Heart left ventricle (tissue), 16 donors: ENCODE results near the gene BATF. TPM values are rescaled to one million over a fixed set of nuclear protein-coding genes. Genes with fewer than 3 reads are reported as not detected.

Source experiments
- ATAC-seq, 4 donors: fragments of 200-7000 bp; cut with Tn5 transposase; one replicate each; pipeline ENCODE4 v1.9.1; 2020 to 2022; ENCODE audit warnings: moderate library complexity in 4 of 4, mild to moderate bottlenecking in 3 of 4, moderate number of reproducible peaks in 1 of 4
- DNase-seq, 5 donors: peaks; one replicate each; pipeline ENCODE4 v3.0.0-alpha.2; 2020
- H3K27ac ChIP-seq, 12 donors: fragments of 200-600 bp; sonication (generic) in 4 of 12; one replicate each; pipeline versions ENCODE4 v1.5.0 to v1.8.0; 2016 to 2022; ENCODE audit warnings: mild to moderate bottlenecking in 2 of 12
- H3K27me3 ChIP-seq, 9 donors: fragments of 200-600 bp; sonication (generic) in 2 of 9; one replicate each; pipeline versions ENCODE4 v1.5.1 to v1.8.0; 2016 to 2022; ENCODE audit warnings: mild to moderate bottlenecking in 3 of 9
- H3K36me3 ChIP-seq, 9 donors: fragments of 200-600 bp; sonication (generic) in 2 of 9; one replicate each; pipeline versions ENCODE4 v1.5.0 to v1.8.0; 2018 to 2022; ENCODE audit warnings: mild to moderate bottlenecking in 2 of 9
- H3K4me1 ChIP-seq, 12 donors: fragments of 200-600 bp; sonication (generic) in 4 of 12; one replicate each; pipeline versions ENCODE4 v1.5.0 to v1.8.0; 2016 to 2022; ENCODE audit warnings: mild to moderate bottlenecking in 3 of 12
- H3K4me3 ChIP-seq, 12 donors: fragments of 200-600 bp; sonication (generic) in 4 of 12; one replicate each; pipeline versions ENCODE4 v1.5.0 to v1.8.0; 2017 to 2022; ENCODE audit warnings: mild to moderate bottlenecking in 9 of 12, moderate library complexity in 4 of 12
- H3K9me3 ChIP-seq, 12 donors: fragments of 200-600 bp; sonication (generic) in 4 of 12; one replicate each; pipeline versions ENCODE4 v1.5.0 to v1.8.0; 2016 to 2022; ENCODE audit warnings: mild to moderate bottlenecking in 1 of 12
- POLR2A ChIP-seq, 2 donors: fragments of 450-650 bp; IDR thresholded peaks; one replicate each; pipeline ENCODE4 v1.6.1; 2017; ENCODE audit warnings: antibody characterized with exemption in 2 of 2, mild to moderate bottlenecking in 2 of 2, moderate library complexity in 2 of 2
- WGBS, 4 donors: extraction: QIAGEN DNeasy Blood & Tissue Kit in 2 of 4; methylation state at CpG; one replicate each; pipeline versions ENCODE4 v1.1.5 to v1.1.7; 2013 to 2018; 5-methylcytosine and 5-hydroxymethylcytosine counted together
- intact Hi-C, 10 donors: fragments of 100-400 bp; cut with DNase I; formaldehyde crosslinking; loops; one replicate each; pipeline versions ENCODE4 v1.11.1 to v1.14.2; 2022
- polyA plus RNA-seq, 2 donors: library from polyadenylated mRNA; stranded (reverse); fragments of 200-250 nt; gene quantifications; one replicate each; pipeline ENCODE4 v1.2.3, GENCODE V29; 2013
- total RNA-seq, 9 donors: library from RNA; depleted of rRNA in 2 of 9; stranded (reverse); fragments of >200 nt in 2 of 9; fragmentation: NEBNext Ultra II Directional in 3 of 9; extraction: Animal tissue kit (Norgen Biotek cat#: 25700) in 3 of 9; gene quantifications; one replicate each; pipeline versions ENCODE4 v1.1.0 to v1.2.4, GENCODE V29; 2016 to 2023
- TF ChIP-seq, protein P1 (sequence below), 12 donors: fragments of 200-600 bp; sonication (generic) in 4 of 12; IDR thresholded peaks; one replicate each; pipeline versions ENCODE4 v1.5.0 to v1.8.0; 2018 to 2022; ENCODE audit warnings: antibody characterized with exemption in 12 of 12, mild to moderate bottlenecking in 5 of 12
- donor health status: ischemic (EF 13 %, LVEDD 7.1; RV severe dilation, severe dysfunction).
- donor health status: healthy with polysubstance abuse.
- donor health status: DM: no; HTN: yes; CAD: no.
- donor health status: DM: no; HTN: no; CAD: no.
- donor health status: ischemic (EF 25% LVEDD 6.9; RV normal size, moderate dysfunction).
- donor health status: ischemic (EF 25% LVEDD 5.7; RV mildly dilated, moderate dysfunction).
- donor health status: healthy.
- donor health status: DM: yes; HTN: yes; CAD: no.
- donor health status: ischemic (EF 35%, LVEDD 5.7; RV mildly dilated, moderate dysfunction).
- donor health status: nonischemic (EF 11% LVEDD 7.7; RV severe dilation, severe dysfunction).
- donor health status: DM: yes; HTN: yes; CAD: no.
- donor health status: PGD.
- donor health status: ischemic (EF 29% LVEDD 5.4; RV normal size, mild dysfunction).
- donor health status: nonischemic (EF 23%, LVEDD 6.1; RV moderate dilation, normal function).

BATF gene
- total and polyA plus RNA-seq, 11 donors: 0.40 to 8.3 (median 1.0) TPM; not detected in 1

DNA sequence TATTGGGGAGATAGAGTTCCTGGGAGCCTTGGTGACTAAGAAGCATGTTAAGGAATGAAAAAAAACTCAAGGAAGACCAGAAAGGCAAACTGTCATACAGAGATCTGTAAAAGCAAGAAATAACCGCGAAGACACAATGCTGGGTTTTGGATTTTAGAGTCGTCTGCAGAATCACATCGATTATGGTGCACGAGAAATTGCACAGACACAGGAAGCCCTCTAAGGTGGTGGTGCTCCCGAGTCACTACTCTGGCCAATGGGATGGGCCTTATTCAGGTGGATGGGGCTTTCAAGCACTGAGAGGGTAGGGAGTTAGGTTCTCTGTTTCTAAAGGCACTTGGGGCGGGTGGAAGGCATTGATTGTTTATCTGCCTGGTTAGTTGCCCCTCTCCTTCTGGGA, 45.9 kb downstream of the BATF start:
- TF ChIP-seq POLR2A (IDR thresholded peaks at IDR 0.05): no peak
- TF ChIP-seq, protein P1, sequence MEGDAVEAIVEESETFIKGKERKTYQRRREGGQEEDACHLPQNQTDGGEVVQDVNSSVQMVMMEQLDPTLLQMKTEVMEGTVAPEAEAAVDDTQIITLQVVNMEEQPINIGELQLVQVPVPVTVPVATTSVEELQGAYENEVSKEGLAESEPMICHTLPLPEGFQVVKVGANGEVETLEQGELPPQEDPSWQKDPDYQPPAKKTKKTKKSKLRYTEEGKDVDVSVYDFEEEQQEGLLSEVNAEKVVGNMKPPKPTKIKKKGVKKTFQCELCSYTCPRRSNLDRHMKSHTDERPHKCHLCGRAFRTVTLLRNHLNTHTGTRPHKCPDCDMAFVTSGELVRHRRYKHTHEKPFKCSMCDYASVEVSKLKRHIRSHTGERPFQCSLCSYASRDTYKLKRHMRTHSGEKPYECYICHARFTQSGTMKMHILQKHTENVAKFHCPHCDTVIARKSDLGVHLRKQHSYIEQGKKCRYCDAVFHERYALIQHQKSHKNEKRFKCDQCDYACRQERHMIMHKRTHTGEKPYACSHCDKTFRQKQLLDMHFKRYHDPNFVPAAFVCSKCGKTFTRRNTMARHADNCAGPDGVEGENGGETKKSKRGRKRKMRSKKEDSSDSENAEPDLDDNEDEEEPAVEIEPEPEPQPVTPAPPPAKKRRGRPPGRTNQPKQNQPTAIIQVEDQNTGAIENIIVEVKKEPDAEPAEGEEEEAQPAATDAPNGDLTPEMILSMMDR (IDR thresholded peaks at IDR 0.05): no peak
- intact Hi-C loops: no loop called here
- no peak for DNase-seq
- WGBS, 4 donors: 89 to 91% (median 90%) methylated on average over 7 of the region's 7 CpGs
- ATAC-seq: no peak
- H3K27ac ChIP-seq: no peak overlapping the region
- no peaks in the 10 kb centered on the region for H3K36me3 ChIP-seq
- no peak overlapping the region for H3K4me3 ChIP-seq
- H3K27me3 ChIP-seq: no peaks in the 10 kb centered on the region
- no peaks in the 10 kb centered on the region for H3K9me3 ChIP-seq
- no peaks in the 10 kb centered on the region for H3K4me1 ChIP-seq

DNA sequence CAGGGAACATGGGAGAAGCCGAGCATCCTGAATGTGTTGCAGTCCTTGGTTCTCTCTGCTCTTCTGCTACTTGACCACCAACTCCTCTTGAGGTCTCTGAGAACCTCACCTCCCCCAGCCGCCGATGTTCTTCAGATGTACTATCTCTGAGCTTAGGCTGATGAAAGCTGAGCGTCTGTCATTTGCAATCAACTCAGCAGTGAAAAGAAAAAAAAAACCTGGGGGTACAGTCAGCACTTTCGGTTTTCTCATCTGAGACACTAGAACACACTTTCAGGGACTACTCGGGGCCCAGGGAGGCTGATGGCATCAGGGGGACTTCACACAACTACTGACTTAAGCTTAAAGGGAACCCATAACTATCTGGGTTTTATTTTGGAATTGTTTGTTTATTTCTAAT, 46.5 kb downstream of the BATF start:
- ATAC-seq (no peak), DNase-seq (no peak)
- Histone ChIP-seq H3K27me3 (no peaks in the 10 kb centered on the region), H3K4me1 (no peaks in the 10 kb centered on the region), H3K27ac (no peak overlapping the region), H3K36me3 (no peaks in the 10 kb centered on the region), H3K9me3 (no peaks in the 10 kb centered on the region), H3K4me3 (no peak overlapping the region)
- no peak for TF ChIP-seq POLR2A (IDR thresholded peaks at IDR 0.05)
- TF ChIP-seq, protein P1 (IDR thresholded peaks at IDR 0.05): no peak
- intact Hi-C loops: no loop called here
- WGBS, 4 donors: 67 to 85% (median 79%) methylated on average over 6 of the region's 6 CpGs

DNA sequence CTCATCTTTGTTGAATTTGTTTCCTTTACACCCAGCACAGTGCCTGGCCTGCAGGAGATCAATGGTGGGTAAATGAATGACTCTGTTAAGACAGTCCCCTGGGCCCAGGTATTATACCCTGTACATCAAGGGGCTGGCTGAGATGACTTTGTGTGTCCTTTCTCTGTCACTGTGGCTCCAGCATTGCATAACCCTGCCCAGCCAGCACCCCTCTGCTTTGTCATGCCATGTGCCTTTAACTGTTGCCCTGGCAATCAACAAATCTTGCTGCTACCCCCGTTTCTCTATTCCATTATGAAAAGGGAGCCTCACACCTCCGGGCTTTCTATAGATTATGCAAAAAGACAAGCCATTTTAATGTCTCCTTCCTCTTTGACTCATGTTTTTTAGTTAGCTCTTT, 48.5 kb downstream of the BATF start:
- Histone ChIP-seq H3K4me3 (no peak overlapping the region), H3K36me3 (no peaks in the 10 kb centered on the region), H3K9me3 (peaks cover 0 to 6% (median 0%) of the 10 kb centered on the region in 12 donors), H3K4me1 (no peaks in the 10 kb centered on the region), H3K27me3 (no peaks in the 10 kb centered on the region), H3K27ac (no peak overlapping the region)
- WGBS, 4 donors: 57 to 69% (median 63%) methylated on average over 2 of the region's 2 CpGs
- intact Hi-C loops: no loop called here
- ATAC-seq (no peak), DNase-seq (no peak)
- TF ChIP-seq, protein P1 (IDR thresholded peaks at IDR 0.05): no peak
- TF ChIP-seq POLR2A (IDR thresholded peaks at IDR 0.05): no peak

DNA sequence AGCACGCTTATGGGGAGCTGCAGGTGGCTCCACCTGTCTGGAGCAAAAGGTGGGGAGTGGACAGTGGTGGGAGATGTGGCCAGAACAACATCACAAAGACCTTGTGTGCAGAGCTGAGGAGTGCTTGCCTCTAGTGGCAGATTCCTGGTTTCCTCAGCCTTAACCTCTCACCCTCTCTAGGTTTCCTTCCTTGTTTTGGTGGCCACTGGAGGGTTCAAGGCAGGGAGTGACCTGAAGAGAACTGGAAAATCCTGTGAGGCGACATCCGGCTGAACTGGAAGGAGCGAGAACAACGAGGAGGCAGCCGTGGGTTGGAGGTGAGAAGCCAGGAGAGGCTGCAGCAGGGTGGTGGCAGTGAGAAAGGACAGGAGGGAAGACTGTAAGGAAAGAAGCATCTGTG, 49.8 kb downstream of the BATF start:
- WGBS, 4 donors: 79 to 91% (median 86%) methylated on average over 6 of the region's 6 CpGs
- H3K4me1 ChIP-seq: no peaks in the 10 kb centered on the region
- ATAC-seq: no peak
- DNase-seq: no peak
- TF ChIP-seq, protein P1 (IDR thresholded peaks at IDR 0.05): no peak
- no peak for TF ChIP-seq POLR2A (IDR thresholded peaks at IDR 0.05)
- no peaks in the 10 kb centered on the region for H3K27me3 ChIP-seq
- no peaks in the 10 kb centered on the region for H3K36me3 ChIP-seq
- intact Hi-C loops: no loop called here
- peaks cover 0 to 6% (median 0%) of the 10 kb centered on the region in 12 donors for H3K9me3 ChIP-seq
- H3K27ac ChIP-seq: no peak overlapping the region
- no peak overlapping the region for H3K4me3 ChIP-seq
